HepG2 (cell line): ENCODE measurements around the gene MCAM. TPM values are rescaled to one million over a fixed set of nuclear protein-coding genes. Genes with fewer than 3 reads are reported as not detected.

Experiments
- ATAC-seq: fragments of 200-7000 bp; cut with Tn5 transposase; 3 replicates; pipeline ENCODE4 v1.9.1; 2020; ENCODE audit warnings: mild to moderate bottlenecking, moderate library complexity
- BruUV-seq: library from RNA; stranded (reverse); fragments of 400-500 nt; replicated peaks from 2 replicates; lab custom pipeline; 2021; lab: Mats Ljungman, UMichigan
- CTCF ChIA-PET: fragments of 300-600 bp; formaldehyde crosslinking; extraction: SDS; loops from one replicate; lab custom pipeline; 2021; ENCODE audit warnings: low total read pairs, inconsistent platforms, low intra/inter-chr PET ratio; lab: Yijun Ruan, JAX
- POLR2A ChIA-PET: fragments of 350-600 bp; sonication (Branson Sonifier 250); formaldehyde crosslinking; loops from one replicate; lab custom pipeline; 2020; ENCODE audit warnings: antibody characterized with exemption, inconsistent platforms; lab: Yijun Ruan, JAX
- DNase-seq: peaks from one replicate; pipeline ENCODE4 v3.0.0-alpha.2; 2015; ENCODE audit warnings: low spot score
- FAIRE-seq: peaks from 3 replicates; lab custom pipeline; 2011; peaks lifted over from hg19 to GRCh38; lab: Jason Lieb, UNC
- H2AFZ ChIP-seq: one replicate; pipeline ENCODE4 v1.6.1; 2011; ENCODE audit warnings: low read length, inconsistent platforms
- H3K27ac ChIP-seq: fragments of 300-600 bp; 3 replicates; pipeline ENCODE4 v1.8.0; 2011; ENCODE audit warnings: mixed run types, mild to moderate bottlenecking, mixed read lengths, low read length, inconsistent platforms; ENCODE audit not compliant: insufficient read depth; ENCODE audit errors: extremely low read length
- H3K27me3 ChIP-seq, 2 experiments: fragments of 200-600 bp in 1 of 2; 2 replicates in 1 of 2; 3 replicates in 1 of 2; pipeline versions ENCODE4 v1.6.0 to v1.8.0; 2011; ENCODE audit warnings: low read length in 2 of 2, mild to moderate bottlenecking in 2 of 2, moderate library complexity in 2 of 2, inconsistent platforms in 1 of 2; ENCODE audit not compliant: insufficient read depth in 2 of 2, control insufficient read depth in 1 of 2
- H3K36me3 ChIP-seq, 2 experiments: fragments of 200-600 bp in 1 of 2; replicated peaks in 1 of 2; 2 replicates in 1 of 2; 3 replicates in 1 of 2; pipeline versions ENCODE4 v1.5.1 to v1.8.0; 2011; ENCODE audit warnings: low read length in 2 of 2, inconsistent platforms in 1 of 2; ENCODE audit not compliant: insufficient read depth in 2 of 2, control insufficient read depth in 1 of 2
- H3K4me1 ChIP-seq: 2 replicates; pipeline ENCODE4 v1.5.1; 2012; ENCODE audit warnings: low read length, inconsistent platforms; ENCODE audit not compliant: insufficient read depth
- H3K4me2 ChIP-seq: 2 replicates; pipeline ENCODE4 v1.6.0; 2011; ENCODE audit warnings: low read depth, low read length, inconsistent platforms
- H3K4me3 ChIP-seq, 3 experiments: fragments of 200-600 bp in 1 of 3; sonication (generic), shearing (Covaris generic) in 1 of 3; replicated peaks in 1 of 3; 2 replicates each; pipeline ENCODE4 v1.5.1; 2011 to 2016; ENCODE audit warnings: low read length in 3 of 3, inconsistent platforms in 2 of 3, low read depth in 2 of 3, mild to moderate bottlenecking in 2 of 3, control low read depth in 1 of 3, mixed read lengths in 1 of 3; ENCODE audit not compliant: insufficient read depth in 1 of 3
- H3K79me2 ChIP-seq: one replicate; pipeline ENCODE4 v1.6.1; 2011; ENCODE audit warnings: low read length, inconsistent platforms; ENCODE audit not compliant: insufficient read depth
- H3K9ac ChIP-seq: 2 replicates; pipeline ENCODE4 v1.6.0; 2011; ENCODE audit warnings: mild to moderate bottlenecking, low read depth, low read length, inconsistent platforms; ENCODE audit not compliant: insufficient read depth
- H3K9me3 ChIP-seq: 2 replicates; pipeline ENCODE4 v1.5.1; 2012; ENCODE audit warnings: mild to moderate bottlenecking, low read length
- H4K20me1 ChIP-seq: 2 replicates; pipeline ENCODE4 v1.6.0; 2011; ENCODE audit warnings: inconsistent platforms, mild to moderate bottlenecking, low read length, moderate library complexity; ENCODE audit not compliant: insufficient read depth
- CHD2 ChIP-seq: IDR thresholded peaks from 2 replicates; pipeline ENCODE4 v1.6.1; 2011; ENCODE audit warnings: low read depth, low read length, improper control_type of control experiment
- FOXA1 ChIP-seq, 2 experiments: fragments of 450-650 bp in 1 of 2; sonication (generic) in 1 of 2; formaldehyde crosslinking in 1 of 2; IDR thresholded peaks; 2 replicates each; pipeline versions ENCODE4 v1.4.0 to v1.6.1; 2016 to 2020; ENCODE audit warnings: missing genetic modification reagents in 1 of 2
- HMG20A ChIP-seq: IDR thresholded peaks from 2 replicates; pipeline ENCODE4 v1.6.1; 2016; ENCODE audit warnings: borderline replicate concordance
- ZNF652 ChIP-seq: IDR thresholded peaks from 2 replicates; pipeline ENCODE4 v1.6.1; 2016; ENCODE audit warnings: low read depth, borderline replicate concordance
- ZNF703 ChIP-seq: sonication (generic); formaldehyde crosslinking; IDR thresholded peaks from 2 replicates; pipeline ENCODE4 v1.5.1; 2020; ENCODE audit warnings: missing genetic modification reagents, mild to moderate bottlenecking, moderate library complexity, borderline replicate concordance
- WGBS: methylation state at CpG from one replicate; pipeline ENCODE4 v1.1.6; 2017; ENCODE audit warnings: low lambda C conversion rate; 5-methylcytosine and 5-hydroxymethylcytosine counted together
- in situ Hi-C: cut with HindIII; loops from 2 replicates; pipeline ENCODE4 v1.10.0; 2017; ENCODE audit warnings: low pct_unique_long_range_greater_than_20kb; ENCODE audit not compliant: extremely low pct_ligation_motif_present
- intact Hi-C: fragments of 100-400 bp; cut with micrococcal nuclease; formaldehyde crosslinking; loops from one replicate; pipeline ENCODE4 v1.10.0; 2022; ENCODE audit not compliant: unreplicated experiment
- polyA plus RNA-seq, 8 experiments: library from polyadenylated mRNA; depleted of rRNA in 3 of 8; stranded (reverse) in 7 of 8; unstranded in 1 of 8; fragments of >200 nt; fragmentation: Illumina TruSeq in 4 of 8; extraction: Trizol in 4 of 8; gene quantifications; 2 replicates each; pipeline versions ENCODE4 v1.2.1 to v1.2.3, GENCODE V29; 2011 to 2016; ENCODE audit warnings: low read depth in 4 of 8, missing spikeins in 1 of 8, mixed read lengths in 1 of 8; ENCODE audit not compliant: insufficient read depth in 1 of 8
- total RNA-seq, 5 experiments: library from RNA; depleted of rRNA; stranded (reverse); fragments of >200 nt; fragmentation: Illumina TruSeq; extraction: Trizol; gene quantifications; 2 replicates each; pipeline ENCODE4 v1.2.3, GENCODE V29; 2016; ENCODE audit warnings: low read depth in 1 of 5
- TF ChIP-seq, protein P1 (sequence below): sonication (generic); formaldehyde crosslinking; IDR thresholded peaks from 2 replicates; pipeline ENCODE4 v1.8.1; 2023; ENCODE audit warnings: mild to moderate bottlenecking, inconsistent platforms, moderate library complexity, missing genetic modification reagents, borderline replicate concordance
- TF ChIP-seq, protein P2 (sequence below): sonication (generic); formaldehyde crosslinking; IDR thresholded peaks from 2 replicates; pipeline ENCODE4 v1.4.0; 2020; ENCODE audit warnings: missing genetic modification reagents
- TF ChIP-seq, protein P3 (sequence below): sonication (generic); formaldehyde crosslinking; IDR thresholded peaks from 2 replicates; pipeline ENCODE4 v1.5.0; 2020; ENCODE audit warnings: mild to moderate bottlenecking, missing genetic modification reagents, borderline replicate concordance

The MCAM gene
- total and polyA plus RNA-seq, 2 of the 13 experiments (the other 11 are each of a cell fraction or from before 2014, with no cell fraction given), result 12.1 to 15.2 TPM

DNA sequence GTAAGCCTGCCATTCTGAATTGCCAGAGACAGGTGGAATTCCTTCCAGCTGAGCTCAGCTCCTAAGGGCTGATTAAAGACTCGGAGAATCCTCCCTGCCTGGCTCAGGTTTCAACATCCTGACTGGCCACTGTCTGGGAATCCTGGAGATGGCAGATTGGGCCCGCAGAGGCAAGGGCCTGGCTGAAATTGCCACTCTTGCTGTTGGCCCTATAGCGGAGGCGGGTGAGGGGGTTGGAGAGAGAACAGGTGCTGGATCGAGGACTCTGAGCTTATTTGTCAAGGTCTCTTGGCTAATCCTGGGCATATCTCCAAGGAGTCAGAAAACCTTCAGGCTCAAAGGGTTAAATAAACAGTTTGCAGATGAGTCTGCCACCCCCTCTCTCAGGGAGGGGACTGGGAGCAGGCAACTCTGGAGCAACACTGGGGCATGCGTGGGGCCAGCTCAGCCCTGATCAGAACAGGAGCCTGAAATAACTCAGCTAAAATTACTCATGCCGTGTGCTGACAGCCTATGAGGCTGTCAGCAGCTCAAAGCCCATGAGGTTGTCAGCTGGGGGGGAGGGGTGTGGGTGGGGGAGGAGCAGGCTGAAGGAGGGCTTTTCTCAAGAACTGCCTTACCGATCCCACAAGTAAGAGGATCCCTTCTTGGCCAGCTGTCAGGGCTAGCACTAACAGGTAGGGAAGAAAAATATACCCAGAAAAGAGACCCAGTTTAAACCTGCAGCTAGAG is 44.3 kb upstream of the MCAM start (continued):
- TF ChIP-seq, protein P1, sequence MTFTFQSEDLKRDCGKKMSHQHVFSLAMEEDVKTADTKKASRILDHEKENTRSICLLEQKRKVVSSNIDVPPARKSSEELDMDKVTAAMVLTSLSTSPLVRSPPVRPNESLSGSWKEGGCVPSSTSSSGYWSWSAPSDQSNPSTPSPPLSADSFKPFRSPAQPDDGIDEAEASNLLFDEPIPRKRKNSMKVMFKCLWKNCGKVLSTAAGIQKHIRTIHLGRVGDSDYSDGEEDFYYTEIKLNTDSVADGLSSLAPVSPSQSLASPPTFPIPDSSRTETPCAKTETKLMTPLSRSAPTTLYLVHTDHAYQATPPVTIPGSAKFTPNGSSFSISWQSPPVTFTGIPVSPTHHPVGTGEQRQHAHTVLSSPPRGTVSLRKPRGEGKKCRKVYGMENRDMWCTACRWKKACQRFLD, result no peak
- no peak for TF ChIP-seq FOXA1 (IDR thresholded peaks at IDR 0.05)
- TF ChIP-seq FOXA1 (CRISPR knock-in tag; IDR thresholded peaks at IDR 0.05), result peak; percentile 35; the same call in 1 of the 2 replicates
- TF ChIP-seq ZNF652, result peak; percentile 93
- TF ChIP-seq ZNF703 (CRISPR knock-in tag), result no peak
- TF ChIP-seq, protein P2, sequence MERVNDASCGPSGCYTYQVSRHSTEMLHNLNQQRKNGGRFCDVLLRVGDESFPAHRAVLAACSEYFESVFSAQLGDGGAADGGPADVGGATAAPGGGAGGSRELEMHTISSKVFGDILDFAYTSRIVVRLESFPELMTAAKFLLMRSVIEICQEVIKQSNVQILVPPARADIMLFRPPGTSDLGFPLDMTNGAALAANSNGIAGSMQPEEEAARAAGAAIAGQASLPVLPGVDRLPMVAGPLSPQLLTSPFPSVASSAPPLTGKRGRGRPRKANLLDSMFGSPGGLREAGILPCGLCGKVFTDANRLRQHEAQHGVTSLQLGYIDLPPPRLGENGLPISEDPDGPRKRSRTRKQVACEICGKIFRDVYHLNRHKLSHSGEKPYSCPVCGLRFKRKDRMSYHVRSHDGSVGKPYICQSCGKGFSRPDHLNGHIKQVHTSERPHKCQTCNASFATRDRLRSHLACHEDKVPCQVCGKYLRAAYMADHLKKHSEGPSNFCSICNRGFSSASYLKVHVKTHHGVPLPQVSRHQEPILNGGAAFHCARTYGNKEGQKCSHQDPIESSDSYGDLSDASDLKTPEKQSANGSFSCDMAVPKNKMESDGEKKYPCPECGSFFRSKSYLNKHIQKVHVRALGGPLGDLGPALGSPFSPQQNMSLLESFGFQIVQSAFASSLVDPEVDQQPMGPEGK (CRISPR knock-in tag), result peak; percentile 71
- 0 out of 2 replicates have a peak, but pooled peaks have one; percentile 30 for TF ChIP-seq HMG20A (CRISPR knock-in tag)

DNA sequence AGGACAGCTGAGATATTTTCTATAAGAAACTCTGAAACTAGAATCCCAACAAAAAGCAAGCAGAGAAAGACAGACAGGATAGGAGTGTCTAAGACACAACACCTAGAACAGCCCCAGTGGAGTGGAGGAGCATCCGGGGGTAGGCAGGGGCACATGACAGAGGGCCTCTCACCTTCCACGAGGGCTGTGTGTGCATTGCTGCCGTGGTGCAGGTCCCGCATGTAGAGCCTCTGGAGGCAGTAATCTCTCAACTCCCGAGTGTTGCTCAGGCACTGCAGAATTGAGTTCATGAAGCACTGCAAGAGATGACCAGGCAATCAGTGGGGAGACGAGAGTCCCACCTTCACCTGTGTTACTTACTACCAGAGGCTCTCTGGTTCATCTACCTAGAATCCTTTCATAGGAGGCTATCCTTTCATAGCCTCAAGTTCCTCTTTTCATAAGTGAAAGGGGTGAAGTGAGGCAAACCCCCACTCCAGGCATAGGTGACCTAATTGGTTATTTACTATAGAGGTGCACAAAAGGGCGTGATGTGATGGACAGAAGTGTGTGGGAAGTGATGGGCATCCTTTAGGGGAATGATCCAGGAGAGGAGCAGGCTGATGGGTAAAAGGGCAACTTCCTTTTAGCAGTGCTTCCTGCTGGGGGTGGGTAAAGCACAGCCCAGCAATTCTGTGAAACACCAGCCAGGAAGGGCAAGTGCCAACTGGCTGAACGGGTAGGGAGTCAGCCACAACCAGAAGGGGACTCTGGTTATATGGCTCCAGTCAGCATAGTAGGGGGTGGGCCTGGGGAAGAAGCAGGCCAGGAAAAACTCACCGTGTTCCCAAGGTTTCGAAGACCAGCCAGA is 42.7 kb upstream of the MCAM start:
- Histone ChIP-seq H3K36me3 (peaks cover 7 to 31% of the 10 kb centered on the region in 2 experiments; a peak in 4 of 5 replicates), H3K9ac (no peak overlapping the region), H3K4me3 (no peak overlapping the region)
- DNase-seq, result no peak
- TF ChIP-seq, protein P3, sequence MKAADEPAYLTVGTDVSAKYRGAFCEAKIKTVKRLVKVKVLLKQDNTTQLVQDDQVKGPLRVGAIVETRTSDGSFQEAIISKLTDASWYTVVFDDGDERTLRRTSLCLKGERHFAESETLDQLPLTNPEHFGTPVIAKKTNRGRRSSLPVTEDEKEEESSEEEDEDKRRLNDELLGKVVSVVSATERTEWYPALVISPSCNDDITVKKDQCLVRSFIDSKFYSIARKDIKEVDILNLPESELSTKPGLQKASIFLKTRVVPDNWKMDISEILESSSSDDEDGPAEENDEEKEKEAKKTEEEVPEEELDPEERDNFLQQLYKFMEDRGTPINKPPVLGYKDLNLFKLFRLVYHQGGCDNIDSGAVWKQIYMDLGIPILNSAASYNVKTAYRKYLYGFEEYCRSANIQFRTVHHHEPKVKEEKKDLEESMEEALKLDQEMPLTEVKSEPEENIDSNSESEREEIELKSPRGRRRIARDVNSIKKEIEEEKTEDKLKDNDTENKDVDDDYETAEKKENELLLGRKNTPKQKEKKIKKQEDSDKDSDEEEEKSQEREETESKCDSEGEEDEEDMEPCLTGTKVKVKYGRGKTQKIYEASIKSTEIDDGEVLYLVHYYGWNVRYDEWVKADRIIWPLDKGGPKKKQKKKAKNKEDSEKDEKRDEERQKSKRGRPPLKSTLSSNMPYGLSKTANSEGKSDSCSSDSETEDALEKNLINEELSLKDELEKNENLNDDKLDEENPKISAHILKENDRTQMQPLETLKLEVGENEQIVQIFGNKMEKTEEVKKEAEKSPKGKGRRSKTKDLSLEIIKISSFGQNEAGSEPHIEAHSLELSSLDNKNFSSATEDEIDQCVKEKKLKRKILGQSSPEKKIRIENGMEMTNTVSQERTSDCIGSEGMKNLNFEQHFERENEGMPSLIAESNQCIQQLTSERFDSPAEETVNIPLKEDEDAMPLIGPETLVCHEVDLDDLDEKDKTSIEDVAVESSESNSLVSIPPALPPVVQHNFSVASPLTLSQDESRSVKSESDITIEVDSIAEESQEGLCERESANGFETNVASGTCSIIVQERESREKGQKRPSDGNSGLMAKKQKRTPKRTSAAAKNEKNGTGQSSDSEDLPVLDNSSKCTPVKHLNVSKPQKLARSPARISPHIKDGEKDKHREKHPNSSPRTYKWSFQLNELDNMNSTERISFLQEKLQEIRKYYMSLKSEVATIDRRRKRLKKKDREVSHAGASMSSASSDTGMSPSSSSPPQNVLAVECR, result no peak
- no peak for TF ChIP-seq CHD2
- TF ChIP-seq, all 625 proteins: peak for 0
- POLR2A ChIA-PET, result interaction anchor here (1.8 kb wide), 1 partner anchor 11 kb away, joined by 12 read pairs; no protein-coding TSS in a partner anchor
- Histone ChIP-seq H3K79me2 (peaks cover 3% of the 10 kb centered on the region), H3K4me1 (peaks cover 57% of the 10 kb centered on the region), H3K4me2 (no peak overlapping the region), H3K27me3 (no peaks in the 10 kb centered on the region), H2AFZ (no peak overlapping the region), H3K9me3 (no peaks in the 10 kb centered on the region), H4K20me1 (no peaks in the 10 kb centered on the region; the same call in 1 of the 2 replicates), H3K27ac (no peak overlapping the region)
- no peak for FAIRE-seq
- in situ Hi-C loops, result no loop called here
- intact Hi-C loops, result no loop called here
- ATAC-seq, result no peak
- CTCF ChIA-PET, result no interaction called here
- WGBS, result 96% methylated on average over 6 of the region's 10 CpGs
- BruUV-seq, result no TSS peak
